Stimulated activated CD8-positive, alpha-beta memory T cell treated with anti-CD3 and anti-CD28 coated beads, Interleukin-7, amount 100 ng/mL, for 48 hours (primary cell): Measurements from ENCODE around the gene RMND5B.

ENCODE experiments used
- DNase-seq, 2 donors: peaks; one replicate each; pipeline ENCODE4 v3.0.0-alpha.2; 2020; ENCODE audit warnings: low read depth in 1 of 2; ENCODE audit errors: extremely low read depth in 1 of 2

Gene RMND5B

DNA sequence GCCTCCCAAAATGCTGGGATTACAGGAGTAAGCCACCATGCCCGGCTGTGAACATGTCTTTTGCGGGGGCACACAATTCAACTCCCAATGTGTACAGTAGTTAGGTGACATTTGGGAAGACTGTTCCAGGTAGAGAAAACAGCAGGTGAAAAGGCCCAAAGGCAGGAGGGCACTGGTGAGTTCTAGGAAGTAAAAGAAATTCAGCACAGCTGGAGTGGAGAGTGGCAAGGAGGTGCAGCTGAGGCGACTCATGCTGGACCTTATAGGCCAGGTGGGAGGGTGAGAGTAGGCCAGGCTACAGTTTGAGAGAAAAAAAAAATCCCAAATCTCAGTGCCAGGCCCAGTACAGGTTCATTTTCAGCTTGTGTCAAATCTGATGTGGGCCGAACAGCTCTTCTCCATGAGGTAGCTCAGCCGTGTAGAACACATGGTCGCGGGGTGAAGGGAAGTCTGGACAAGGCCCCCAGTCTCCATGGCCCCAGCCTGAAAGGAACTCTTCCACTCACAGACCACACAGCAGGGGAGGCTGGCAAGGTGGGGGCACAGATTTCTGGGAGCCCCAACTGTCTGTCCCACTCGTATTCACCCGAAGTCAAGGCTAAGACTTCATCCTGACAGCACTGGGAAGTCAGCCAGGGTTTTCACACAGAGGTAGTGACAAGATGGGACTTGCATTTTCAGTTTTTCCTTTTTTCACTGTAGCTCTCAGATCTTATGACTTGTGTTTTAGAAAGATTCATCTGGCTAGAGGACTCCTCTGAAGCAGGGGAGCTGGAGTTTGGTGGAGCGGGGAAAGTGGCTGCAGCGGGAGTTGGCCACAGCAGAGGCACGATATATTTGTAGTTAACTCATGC lies 69.0 kb downstream of the RMND5B start:
- no peak for DNase-seq
